Femur (tissue), 1 donor: Measurements from ENCODE around the gene RAB10.

Source experiments
- DNase-seq: peaks from one replicate; pipeline ENCODE4 v3.0.0-alpha.2; 2017

The RAB10 gene

GRCh38 chr2:26184121-26184520 is 150.2 kb downstream of the RAB10 start:
- DNase-seq = no peak

- peak; percentile 92 for DNase-seq
These were observed 150.8 kb downstream of the RAB10 start for GRCh38 chr2:26184555-26185303.

- no peak for DNase-seq
These were observed 151.5 kb downstream of the RAB10 start for GRCh38 chr2:26185304-26185928.

- no peak for DNase-seq
These were observed 152.3 kb downstream of the RAB10 start for GRCh38 chr2:26185954-26186770.
